ENCODE results near the gene ADCY2.

DNA sequence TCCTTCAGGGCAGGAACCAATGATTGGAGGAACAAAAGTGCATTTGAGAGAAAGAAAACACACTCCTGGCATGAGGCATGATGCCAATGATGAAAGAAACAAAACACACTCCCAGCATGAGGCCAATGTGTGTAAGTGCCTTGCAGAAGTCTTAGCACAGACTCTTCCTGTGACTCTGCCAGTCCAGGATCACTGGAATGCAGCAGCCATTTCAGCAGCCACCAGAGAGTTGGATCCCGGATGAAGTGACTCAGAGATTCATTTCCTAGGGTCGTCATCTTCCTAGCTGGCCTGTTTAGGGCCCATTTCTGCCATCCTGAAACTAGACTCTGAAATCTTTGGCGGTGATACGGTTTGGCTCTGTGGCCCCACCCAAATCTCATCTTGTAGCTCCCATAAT lies 242.5 kb downstream of the ADCY2 start:
- TF ChIP-seq, protein P1, sequence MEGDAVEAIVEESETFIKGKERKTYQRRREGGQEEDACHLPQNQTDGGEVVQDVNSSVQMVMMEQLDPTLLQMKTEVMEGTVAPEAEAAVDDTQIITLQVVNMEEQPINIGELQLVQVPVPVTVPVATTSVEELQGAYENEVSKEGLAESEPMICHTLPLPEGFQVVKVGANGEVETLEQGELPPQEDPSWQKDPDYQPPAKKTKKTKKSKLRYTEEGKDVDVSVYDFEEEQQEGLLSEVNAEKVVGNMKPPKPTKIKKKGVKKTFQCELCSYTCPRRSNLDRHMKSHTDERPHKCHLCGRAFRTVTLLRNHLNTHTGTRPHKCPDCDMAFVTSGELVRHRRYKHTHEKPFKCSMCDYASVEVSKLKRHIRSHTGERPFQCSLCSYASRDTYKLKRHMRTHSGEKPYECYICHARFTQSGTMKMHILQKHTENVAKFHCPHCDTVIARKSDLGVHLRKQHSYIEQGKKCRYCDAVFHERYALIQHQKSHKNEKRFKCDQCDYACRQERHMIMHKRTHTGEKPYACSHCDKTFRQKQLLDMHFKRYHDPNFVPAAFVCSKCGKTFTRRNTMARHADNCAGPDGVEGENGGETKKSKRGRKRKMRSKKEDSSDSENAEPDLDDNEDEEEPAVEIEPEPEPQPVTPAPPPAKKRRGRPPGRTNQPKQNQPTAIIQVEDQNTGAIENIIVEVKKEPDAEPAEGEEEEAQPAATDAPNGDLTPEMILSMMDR (IDR thresholded peaks at IDR 0.05) = no peak
- no peak for TF ChIP-seq POLR2A (IDR thresholded peaks at IDR 0.05; ENCODE audit: low read depth)
